ENCODE results near the gene PTPN4.
"Not testable (repeated sequence)": the region's sequence is repeated elsewhere in the genome, so short reads cannot be mapped to it uniquely, and the experiment has no call there.

Gene PTPN4

DNA sequence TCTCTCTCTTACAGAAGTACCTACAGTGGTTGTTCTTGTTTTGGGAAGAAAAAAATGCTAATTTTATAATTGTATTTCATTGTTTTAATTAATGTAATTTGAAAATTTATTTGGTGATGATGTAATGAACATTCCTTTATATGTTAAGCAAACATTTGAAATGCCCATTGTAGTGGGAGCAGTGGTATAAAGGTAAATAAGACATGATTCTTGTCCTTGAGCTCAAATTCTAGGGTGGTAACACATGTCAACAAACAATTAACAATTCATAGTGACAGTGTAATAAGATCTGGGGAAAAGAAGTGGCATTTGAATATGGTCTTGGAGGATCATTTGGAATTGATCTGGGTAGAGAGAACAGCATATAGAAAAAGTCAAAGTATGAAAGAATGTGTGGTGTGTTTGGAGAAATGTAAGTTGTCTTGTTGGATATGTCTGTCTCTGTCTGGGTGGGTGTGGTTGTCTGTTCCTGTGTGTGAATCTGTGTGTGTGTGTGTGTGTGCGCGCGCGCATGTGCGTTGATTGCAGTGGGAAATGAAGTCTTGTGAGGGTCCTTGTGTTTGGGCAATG is 5.8 kb downstream of the PTPN4 start:
- DNase-seq, result no peak

DNA sequence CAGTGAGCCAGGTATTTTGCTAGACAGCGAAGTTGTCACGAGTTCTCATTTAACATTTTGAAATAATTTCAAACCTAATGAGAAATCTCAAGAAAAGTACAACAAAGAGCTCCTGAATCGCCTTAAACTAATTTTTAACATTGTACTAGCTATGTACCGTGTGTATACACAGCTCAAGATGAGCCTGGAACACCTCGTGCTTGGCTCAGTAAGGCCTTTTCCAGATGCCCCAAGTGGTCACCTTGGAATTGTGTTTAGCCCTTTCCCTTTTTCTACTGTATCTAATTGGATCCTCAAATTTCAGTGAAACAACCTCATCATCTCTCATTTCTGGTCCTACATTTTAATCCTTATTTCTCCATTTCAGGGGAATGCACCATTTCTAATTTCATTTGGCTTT is 7.2 kb downstream of the PTPN4 start:
- DNase-seq, result no peak

DNA sequence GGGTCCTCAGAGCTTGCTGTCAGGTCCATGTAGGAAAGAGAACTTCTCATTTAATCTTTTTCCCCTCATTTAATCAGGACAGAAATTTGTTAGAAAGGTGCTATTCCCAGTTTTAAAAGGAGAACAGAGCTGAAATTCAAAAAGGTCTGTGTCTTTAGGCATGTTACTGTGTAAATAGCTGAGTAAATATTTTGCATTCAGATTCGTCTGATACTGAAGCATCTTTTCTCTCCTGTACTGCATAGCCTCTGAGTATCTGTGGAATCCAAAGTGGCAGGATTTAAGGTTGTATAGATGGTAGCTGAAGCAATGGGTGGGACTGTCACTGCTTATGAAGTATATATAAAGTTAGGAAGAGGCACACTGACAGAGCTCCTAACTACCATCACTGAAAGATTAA is 9.0 kb downstream of the PTPN4 start:
- no peak for DNase-seq

DNA sequence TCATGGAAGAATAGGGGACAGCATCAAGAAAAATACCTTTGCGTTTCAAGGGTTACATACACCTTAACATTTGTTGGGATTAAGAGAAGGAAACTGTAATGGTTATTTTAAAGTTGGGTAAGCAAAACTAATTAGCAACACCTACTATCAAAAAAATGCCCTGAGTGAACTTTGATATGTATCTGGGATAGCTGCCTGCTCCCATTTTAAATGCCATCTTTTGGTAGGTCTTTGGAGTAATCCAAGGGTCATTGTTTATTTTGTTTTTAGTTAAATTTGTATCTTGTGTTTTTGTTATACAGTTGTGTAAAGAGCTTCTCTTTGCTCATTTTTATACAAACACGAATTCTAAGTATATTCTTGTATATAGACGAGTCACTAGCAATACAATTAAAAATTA is 9.9 kb downstream of the PTPN4 start:
- no peak for DNase-seq

DNA sequence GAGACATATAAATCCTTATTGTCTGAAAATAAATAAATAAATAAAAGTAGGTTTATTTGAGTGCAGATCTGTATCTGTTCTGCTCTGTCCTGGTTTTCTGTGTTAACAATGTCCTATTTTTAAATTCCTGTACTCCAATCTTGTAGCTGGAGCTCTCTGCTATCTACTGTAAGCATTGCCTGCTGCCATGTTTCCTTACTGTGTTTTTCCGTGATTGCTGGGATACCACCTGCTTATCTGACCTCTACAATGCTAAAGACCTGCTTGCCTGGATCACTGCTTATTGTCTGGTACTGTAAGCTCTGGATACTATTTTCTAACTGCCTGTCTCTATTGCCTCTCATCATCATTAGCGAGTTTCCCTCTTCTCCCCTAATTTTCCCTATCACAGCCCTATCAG is 11.6 kb downstream of the PTPN4 start:
- no peak for DNase-seq

DNA sequence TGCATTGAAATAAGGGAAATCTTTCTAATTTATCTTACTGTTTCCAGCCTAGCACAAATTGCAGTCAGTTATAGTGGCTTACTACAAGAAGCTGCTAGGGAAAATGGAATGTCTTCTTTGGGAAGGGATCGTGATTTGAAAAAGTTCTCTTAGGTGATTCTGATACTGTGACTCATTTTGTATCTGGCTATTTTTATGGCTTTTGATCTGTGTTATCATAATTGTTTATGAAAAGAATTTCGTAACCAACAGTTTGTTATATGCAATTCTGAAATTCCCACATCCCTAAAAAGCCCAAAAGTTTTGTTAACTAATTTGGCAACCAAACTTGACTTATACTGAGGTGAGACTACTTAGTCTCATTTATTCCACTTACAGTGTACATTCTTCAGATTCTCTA is 12.4 kb downstream of the PTPN4 start:
- DNase-seq, result no peak

DNA sequence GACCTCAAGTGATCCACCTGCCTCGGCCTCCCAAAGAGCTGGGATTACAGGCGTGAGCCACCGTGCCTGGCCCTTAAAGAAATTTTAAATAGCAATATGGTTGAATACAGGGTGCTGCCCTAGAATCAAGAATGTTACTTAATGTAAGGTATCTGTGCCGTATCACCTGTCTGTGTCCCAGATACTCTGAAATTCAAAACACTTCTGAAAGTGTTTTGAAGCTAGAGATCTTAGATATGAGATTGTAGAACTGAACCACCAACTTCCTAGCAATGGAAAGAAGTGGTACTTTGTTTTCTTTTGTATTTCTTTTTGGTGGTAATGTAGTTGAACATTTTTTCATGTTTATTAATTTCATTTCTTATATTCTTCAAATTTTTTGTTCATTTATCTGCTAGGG is 13.0 kb downstream of the PTPN4 start:
- DNase-seq, result no peak

DNA sequence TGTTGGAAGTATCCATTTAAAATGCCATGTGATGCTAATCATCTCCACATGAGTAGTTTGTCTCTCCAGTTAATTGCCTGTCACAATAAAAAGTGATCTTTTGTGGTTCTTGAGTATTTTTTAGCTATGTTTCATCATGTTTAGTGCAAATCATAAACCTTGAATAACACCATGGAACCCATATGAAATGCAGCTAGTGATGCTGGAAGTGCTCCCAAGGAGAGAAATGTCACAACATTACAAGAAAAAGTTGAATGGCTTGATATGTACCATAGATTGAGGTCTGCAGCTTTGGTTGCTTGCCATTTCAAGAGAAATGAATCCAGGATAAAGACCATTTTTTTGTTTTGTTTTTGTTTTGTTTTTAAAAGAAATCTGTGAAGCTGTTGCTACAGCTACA is 14.3 kb downstream of the PTPN4 start:
- no peak for DNase-seq

DNA sequence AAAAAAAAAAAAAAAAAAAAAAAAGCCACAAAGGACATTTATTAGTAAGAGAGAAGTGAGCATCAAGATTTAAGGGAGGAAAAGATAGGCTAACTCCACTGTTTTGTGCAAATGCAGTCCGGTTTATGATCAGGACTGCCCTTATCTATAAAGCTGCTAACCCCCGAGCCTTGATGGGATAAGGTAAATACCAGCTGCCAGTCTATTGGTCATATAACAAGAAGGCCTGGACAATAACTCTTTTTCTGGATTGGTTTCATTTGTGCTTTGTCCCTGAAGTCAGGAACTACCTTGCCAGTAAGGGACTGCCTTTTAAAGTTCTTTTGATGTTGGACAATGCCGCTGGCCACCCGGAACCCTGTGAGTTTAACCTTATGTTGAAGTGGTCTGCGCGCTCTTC is 15.4 kb downstream of the PTPN4 start:
- DNase-seq, result no peak

DNA sequence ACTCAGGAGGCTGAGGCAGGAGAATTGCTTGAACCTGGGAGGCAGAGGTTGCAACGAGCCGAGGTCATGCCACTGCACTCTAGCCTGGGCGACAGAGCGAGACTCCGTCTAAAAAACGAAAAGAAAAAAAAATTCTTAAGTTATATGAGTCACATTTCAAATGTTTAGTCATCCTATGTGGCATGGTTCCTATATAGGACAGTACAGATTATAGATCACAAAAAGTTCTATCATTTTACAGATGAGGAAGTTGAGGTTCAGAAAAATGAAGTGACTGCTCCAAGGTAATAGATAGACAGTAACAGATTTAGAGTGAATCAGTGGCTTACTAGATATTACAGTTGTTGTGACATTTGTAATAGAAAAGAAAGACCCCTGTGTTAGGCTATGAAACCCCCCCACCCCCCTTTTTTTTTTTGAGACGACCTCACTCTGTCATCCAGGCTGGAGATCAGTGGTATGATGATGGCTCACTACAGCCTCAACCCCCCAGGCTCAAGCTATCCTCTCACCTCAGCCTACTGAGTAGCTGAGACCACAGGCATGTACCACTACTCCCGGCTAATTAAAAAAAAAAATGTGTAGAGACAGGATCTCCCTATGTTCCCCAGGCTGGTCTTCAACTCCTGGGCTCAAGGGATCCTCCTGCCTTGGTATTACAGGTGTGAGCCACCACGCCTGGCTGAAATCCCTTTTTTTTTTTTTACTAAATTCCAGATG is 22.7 kb downstream of the PTPN4 start:
- no peak for DNase-seq

DNA sequence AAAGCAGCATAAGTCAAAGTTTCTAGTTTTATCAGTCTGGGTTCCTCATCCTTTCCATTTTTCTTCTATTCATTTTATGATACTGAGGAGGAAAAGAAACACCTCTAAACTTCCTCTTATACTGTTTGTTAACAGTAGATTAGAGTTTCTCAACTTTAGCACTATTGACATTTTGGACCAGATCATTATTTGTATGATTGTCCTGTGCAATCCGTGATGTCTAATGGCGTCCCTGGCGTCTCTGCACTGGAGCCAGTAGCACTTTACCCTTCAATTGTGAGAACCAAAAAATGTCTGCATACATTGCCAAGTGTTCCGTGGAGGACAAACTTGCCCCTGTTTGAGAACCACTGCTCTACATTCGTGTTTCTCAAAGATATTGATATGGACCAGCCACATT is 25.2 kb downstream of the PTPN4 start:
- no peak for DNase-seq

DNA sequence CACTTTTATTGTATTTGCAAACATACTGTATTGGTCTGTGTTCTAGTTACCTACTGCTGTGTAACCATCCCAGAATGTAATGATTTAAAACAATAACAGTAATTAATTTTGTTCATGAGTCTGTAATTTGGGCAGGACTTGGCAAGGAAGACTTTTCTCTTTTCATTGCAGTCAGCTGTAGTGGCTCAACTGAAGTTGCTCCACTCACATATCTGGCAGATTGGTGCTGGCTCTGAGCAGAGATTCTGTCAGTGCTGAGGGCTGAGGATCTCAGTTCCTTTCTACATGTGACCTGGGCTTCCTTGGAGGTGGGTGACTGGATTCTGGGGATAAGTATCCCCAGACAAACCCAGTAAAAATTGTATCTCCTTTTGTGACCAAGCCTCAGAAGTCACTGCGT is 26.6 kb downstream of the PTPN4 start:
- no peak for DNase-seq

DNA sequence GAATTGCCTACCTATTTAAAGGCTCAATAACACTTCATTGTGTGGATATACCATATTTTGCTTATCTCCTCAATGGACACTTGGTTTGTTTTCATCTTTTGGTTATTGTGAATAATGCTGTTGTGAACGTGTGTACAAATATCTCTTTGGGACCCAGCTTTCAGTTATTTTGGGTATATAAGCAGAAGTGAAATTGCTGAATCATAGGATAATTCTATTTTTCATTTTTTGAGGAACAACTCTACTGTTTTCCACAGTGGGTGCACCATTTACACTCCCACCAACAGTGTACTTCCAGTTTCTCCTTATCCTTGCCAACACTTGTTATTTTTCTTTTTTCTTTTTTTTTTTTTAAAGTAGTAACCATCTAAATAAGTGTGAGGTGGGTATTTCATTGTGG is 29.0 kb downstream of the PTPN4 start:
- DNase-seq, result no peak

DNA sequence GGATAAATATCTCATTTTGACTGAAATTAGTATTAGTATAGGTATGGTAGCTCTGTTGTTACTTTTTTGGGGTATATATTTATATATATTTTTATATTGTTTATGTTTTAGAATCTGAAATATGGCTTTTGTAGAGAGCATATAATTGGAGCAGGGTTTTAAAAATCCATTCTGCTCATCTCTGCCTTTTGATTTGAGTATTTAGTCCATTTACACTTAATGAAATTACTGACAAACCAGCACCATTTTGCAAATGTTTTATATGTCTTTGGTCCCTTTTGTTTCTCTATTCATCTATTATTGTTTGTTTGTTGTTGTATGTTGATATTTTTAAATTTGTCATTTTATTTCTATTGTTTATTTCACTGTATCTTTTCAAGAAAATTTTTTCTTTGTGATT is 30.7 kb downstream of the PTPN4 start:
- no peak for DNase-seq

DNA sequence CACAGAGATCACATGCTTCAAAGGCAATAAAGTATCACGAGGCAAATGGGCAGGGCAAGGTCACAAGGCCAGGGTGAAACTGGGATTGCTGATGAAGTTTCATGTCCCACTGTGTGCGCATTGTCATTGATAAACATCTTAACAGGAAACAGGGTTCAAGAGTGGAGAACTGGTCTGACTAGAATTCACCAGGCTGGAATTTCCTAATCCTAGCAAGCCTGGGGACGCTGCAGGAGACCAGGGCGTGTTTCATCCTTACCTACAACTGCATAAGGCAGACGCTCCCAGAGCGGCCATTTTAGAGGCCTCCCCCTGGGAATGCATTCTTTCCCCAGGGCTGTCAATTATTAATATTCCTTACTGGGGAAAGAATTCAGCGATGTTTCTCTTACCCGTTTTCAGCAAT is 33.2 kb downstream of the PTPN4 start:
- no peak for DNase-seq

DNA sequence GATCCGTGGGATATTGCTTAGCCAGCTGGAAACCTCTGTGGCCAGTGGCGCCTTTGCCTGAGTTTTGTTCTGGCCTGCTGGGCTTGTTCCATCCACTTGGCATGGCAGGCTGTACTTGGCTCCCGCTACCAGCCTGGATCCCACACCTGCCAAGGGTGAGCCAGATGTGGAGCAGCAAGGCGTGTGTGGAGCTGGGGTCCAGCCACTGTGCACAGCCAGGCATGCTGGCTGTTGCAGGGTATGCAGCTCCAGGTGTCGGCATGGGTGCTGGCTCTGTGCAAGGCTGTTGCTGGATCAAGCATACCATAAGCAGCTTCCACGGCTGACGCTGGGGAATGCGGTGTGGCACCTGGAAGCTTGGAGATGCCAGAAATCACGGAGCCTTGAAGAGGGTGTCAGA is 34.5 kb downstream of the PTPN4 start:
- no peak for DNase-seq

DNA sequence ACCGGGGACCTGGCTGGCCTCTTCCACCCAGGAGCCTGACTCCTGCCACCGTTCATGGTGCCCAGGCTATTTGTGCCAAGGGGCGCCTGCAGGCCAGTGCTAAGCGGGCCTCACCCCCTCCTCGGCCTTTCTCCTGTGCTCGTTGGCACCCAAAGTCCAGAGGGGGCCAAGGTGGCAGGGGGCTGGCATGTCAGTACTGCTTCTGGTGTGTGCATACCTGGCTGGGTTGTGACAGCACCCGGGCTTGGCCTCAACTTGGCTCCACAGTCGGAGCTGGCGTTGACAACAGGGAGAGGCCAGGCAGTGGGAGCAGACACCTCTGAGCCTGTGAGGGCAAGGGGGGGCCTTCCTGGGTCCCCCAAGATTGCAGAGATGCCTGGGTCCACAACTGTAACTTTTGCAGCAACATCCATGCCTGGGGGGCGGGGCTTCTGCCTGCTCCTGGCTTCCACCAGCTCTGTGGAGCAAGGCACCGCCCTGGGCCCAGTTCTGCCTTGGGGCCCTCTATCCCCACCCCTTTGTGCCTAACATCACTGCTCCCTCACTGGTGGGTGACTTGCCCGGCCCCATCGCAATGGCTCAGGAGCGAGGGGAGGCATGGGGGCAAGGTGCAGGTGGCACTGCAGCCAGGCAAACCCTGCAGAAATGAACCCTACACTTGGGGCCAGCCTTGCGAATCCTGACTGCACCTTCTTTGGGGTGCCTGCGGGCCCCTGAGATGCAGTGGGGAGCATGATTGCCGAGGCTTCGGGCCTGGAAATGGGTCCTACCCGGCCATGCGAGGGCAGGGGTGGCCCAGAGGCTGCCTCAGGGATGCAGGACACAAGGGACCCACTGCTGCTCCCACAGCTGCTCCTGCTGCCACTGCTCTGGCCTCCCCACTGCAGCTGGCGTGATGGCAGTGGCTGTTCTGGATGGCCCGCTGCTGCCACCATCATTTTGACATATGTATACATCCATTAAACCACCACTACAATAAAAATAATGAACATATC is 35.9 kb downstream of the PTPN4 start:
- no peak for DNase-seq

DNA sequence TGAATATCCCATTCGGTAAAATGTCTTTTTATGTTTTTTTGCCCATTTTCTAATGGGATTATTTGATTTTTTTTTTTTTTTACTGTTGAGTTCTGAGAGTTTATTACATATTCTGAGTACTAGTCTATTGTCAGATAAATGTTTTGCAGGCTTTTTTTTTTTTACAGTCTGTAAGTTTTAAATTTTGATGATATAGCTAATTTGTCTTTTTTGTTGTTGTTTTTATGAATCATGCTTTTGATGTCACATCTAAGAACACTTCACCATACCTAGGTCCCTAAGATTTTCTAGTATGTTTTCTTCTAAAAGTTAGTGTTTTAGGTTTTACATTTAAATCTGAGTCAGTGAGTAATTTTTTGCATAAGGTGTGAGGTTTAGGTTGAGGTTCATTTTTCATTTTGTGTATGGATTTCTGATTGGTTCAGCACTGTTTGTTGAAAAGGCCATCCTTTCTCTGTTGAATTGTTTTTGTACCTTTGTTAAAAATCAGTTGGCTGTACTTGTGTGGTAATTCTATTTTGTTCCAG is 40.7 kb downstream of the PTPN4 start:
- no peak for DNase-seq

DNA sequence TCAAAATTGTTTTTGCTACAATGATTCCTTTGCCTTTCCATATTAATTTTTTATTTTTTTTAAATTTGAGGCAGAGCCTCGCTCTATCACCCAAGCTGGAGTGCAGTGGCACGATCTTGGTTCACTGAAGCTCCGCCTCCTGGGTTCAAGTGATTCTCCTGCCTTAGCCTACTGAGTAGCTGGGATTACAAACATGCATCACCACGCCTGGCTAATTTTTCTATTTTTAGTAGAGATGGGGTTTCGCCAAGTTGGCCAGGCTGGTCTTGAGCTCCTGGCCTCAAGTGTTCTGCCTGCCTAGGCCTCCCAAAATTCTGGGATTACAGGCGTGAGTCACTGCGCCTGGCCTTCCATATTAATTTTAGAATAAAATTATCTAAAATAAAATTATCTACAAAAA is 41.3 kb downstream of the PTPN4 start:
- no peak for DNase-seq

DNA sequence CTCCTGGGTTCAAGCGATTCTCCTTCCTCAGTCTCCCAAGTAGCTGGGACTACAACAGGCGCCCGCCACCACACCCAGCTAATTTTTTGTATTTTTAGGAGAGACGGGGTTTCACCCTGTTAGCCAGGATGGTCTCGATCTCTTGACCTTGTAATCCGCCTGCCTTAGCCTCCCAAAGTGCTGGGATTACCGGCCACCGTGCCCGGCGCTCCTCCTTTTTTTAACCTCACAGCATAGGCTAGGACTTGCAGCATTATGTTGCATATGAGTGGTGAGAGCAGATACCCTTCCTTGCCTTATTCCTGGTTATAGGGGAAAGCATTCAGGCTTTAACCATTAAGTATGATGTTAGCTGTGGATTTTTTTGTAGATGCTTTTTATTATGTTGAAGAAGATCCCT is 42.3 kb downstream of the PTPN4 start:
- not testable (repeated sequence) for DNase-seq

DNA sequence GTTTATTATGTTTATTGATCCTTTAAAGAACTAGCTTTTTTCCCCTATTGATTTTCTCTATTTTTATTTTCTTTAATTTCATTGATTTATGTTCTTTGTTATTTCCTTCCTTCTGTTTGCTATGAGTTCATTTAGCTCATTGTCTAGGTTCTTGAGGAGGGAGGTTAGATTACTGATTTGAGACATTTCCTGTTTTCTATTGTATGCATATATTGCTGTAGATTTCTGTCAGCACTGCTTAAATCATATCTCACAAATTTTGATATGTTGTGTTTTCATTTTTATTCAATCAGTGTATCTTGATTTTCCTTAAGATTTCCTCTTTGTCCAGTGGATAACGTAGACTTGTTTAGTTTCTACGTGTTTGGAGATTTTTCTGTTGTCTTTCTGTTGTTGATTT is 43.4 kb downstream of the PTPN4 start:
- no peak for DNase-seq

DNA sequence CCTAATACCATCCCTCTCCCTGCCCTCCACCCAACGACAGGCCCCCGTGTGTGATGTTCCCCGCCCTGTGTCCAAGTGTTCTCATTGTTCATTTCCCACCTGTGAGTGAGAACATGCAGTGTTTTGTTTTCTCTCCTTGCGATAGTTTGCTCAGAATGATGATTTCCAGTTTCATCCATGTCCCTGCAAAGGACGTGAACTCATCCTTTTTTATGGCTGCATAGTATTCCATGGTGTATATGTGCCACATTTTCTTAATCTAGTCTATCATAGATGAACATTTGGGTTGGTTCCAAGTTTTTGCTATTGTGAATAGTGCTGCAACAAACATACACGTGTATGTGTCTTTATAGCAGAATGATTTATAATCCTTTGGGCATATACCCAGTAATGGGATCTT is 44.7 kb downstream of the PTPN4 start:
- not testable (repeated sequence) for DNase-seq

DNA sequence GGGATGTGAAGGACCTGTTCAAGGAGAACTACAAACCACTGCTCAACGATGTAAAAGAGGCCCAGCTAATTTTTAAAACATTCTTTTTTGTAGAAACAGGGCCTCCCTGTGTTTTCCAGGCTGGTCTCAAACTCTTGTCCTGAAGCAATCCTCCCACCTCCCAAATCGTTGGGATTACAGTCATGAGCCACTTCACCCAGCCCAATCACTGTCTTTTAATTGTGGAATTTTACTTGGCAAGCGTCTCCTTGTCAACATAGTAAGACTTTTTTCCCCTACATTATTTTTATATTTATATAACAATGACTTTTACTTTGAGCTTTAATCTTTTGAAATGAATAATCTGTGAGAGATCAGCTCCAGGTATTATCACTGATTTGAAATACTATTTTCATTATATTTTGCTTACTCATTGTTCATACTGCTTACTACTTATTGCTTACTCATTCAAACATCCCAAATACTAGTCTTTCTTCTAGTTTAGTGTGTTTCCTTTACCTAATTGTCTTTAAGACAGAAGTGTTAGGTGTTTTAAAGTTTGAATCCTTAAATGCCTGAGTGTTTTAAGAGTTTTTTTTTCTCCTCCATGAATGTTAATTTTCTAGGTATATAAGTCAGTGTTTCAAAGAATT is 48.9 kb downstream of the PTPN4 start:
- no peak for DNase-seq

Data from stimulated activated CD4-positive, alpha-beta T cell treated with anti-CD3 and anti-CD28 coated beads, Interleukin-2, amount 100 ng/mL, for 48 hours (primary cell).